ENCODE data around the gene PGLYRP3. TPM values are rescaled to one million over a fixed set of nuclear protein-coding genes. Genes with fewer than 3 reads are reported as not detected.

PGLYRP3 gene
- total and polyA plus RNA-seq, 9 of the 15 experiments (the other 6 are each of a cell fraction or from before 2014, with no cell fraction given): not detected

GRCh38 chr1:153352523-153352922 lies 39.8 kb upstream of the PGLYRP3 start (continued):
- no peak for TF ChIP-seq SMAD3 (CRISPR knock-in tag; conservative IDR thresholded peaks at IDR 0.05)
- no peak for TF ChIP-seq NFRKB (IDR thresholded peaks at IDR 0.05; ENCODE audit: low read depth)
- no peak for TF ChIP-seq E2F6 (IDR thresholded peaks at IDR 0.05; ENCODE audit: borderline replicate concordance in 1 of 2, extremely low read depth in 1 of 2, insufficient read depth in 1 of 2, insufficient read length in 1 of 2, low read depth in 1 of 2, low read length in 1 of 2, poor library complexity in 1 of 2, severe bottlenecking in 1 of 2)
- TF ChIP-seq HMGXB4 (CRISPR knock-in tag; IDR thresholded peaks at IDR 0.05): no peak
- TF ChIP-seq NCOA4 (IDR thresholded peaks at IDR 0.05; ENCODE audit: partially characterized antibody): no peak
- 0 out of 4 replicates have a peak, but pooled peaks of 1 of the 2 experiments have one; percentile 28 for TF ChIP-seq TBL1XR1 (IDR thresholded peaks at IDR 0.05; ENCODE audit: low read length in 2 of 2)
- TF ChIP-seq ZNF121 (CRISPR knock-in tag; conservative IDR thresholded peaks at IDR 0.05): no peak
- TF ChIP-seq FOS (IDR thresholded peaks at IDR 0.05; ENCODE audit: extremely low read depth, insufficient read length): no peak
- no peak for TF ChIP-seq ZNF347 (CRISPR knock-in tag; IDR thresholded peaks at IDR 0.05; ENCODE audit: low read depth)
- TF ChIP-seq NRF1 (conservative IDR thresholded peaks at IDR 0.05 in 1 of 2, IDR thresholded peaks at IDR 0.05 in 1 of 2): no peak
- TF ChIP-seq TRIM25 (IDR thresholded peaks at IDR 0.05; ENCODE audit: borderline replicate concordance): no peak
- TF ChIP-seq STAG1 (CRISPR knock-in tag; IDR thresholded peaks at IDR 0.05; ENCODE audit: borderline replicate concordance): peak; percentile 41; the same call in 1 of the 2 replicates
- TF ChIP-seq ZNF512 (tag; IDR thresholded peaks at IDR 0.05): no peak
- TF ChIP-seq SRSF1 (IDR thresholded peaks at IDR 0.05; ENCODE audit: low read depth, low read length): no peak
- no peak for TF ChIP-seq MITF (IDR thresholded peaks at IDR 0.05)
- TF ChIP-seq RBM22 (IDR thresholded peaks at IDR 0.05; ENCODE audit: low read depth, low read length, poor library complexity, severe bottlenecking): no peak
- no peak for TF ChIP-seq ZNF764 (CRISPR knock-in tag; IDR thresholded peaks at IDR 0.05; ENCODE audit: low read depth)
- no peak for TF ChIP-seq MEIS2 (IDR thresholded peaks at IDR 0.05; ENCODE audit: partially characterized antibody)

Measured in K562 (cell line).